ENCODE results near the gene KIF13A. TPM values are rescaled to one million over a fixed set of nuclear protein-coding genes. Genes with fewer than 3 reads are reported as not detected.
"Not testable (repeated sequence)": the region's sequence is repeated elsewhere in the genome, so short reads cannot be mapped to it uniquely, and the experiment has no call there.

The KIF13A gene
- total RNA-seq, 5 donors from 2014 or later (not counting 1 experiment from before 2014, with no cell fraction given), result 0.55 to 2.0 (median 0.92) TPM

GRCh38 chr6:17858584-17858983 is 128.9 kb downstream of the KIF13A start:
- no peak for DNase-seq
- peaks cover 0 to 10% of the 10 kb centered on the region in 2 donors for H3K27me3 Mint-ChIP-seq
- Histone ChIP-seq H3K36me3 (ENCODE audit: control insufficient read depth in 2 of 2, extremely low read depth in 1 of 2, insufficient read depth in 1 of 2, low read length in 1 of 2) (no peaks in the 10 kb centered on the region), H3K4me3 (ENCODE audit: control insufficient read depth in 1 of 2, extremely low read depth in 1 of 2, low read length in 1 of 2) (no peak overlapping the region), H3K9me3 (no peaks in the 10 kb centered on the region), H3K27ac (ENCODE audit: low read length) (no peak overlapping the region), H3K27me3 (replicated peaks in 1 of 2; ENCODE audit: control insufficient read depth in 2 of 2, extremely low read depth in 1 of 2, insufficient read depth in 2 of 2, low read length in 1 of 2) (peaks cover 0 to 3% of the 10 kb centered on the region in 2 experiments), H3K4me1 (ENCODE audit: control insufficient read depth in 1 of 2, extremely low read depth in 1 of 2, insufficient read depth in 2 of 2, low read length in 2 of 2) (no peaks in the 10 kb centered on the region)
- CTCF ChIA-PET, result no interaction called here
- H3K36me3 Mint-ChIP-seq, result no peaks in the 10 kb centered on the region
- no peak overlapping the region for H3K4me3 Mint-ChIP-seq
- POLR2A ChIA-PET, result no interaction called here
- H3K9me3 Mint-ChIP-seq, result no peaks in the 10 kb centered on the region
- no peak overlapping the region for H3K27ac Mint-ChIP-seq
- ATAC-seq (replicated peaks in 1 of 4), result no peak
- H3K4me1 Mint-ChIP-seq, result no peaks in the 10 kb centered on the region

- CTCF ChIA-PET; H3K4me1 ChIP-seq (ENCODE audit: control insufficient read depth in 1 of 2, extremely low read depth in 1 of 2, insufficient read depth in 2 of 2, low read length in 2 of 2); POLR2A ChIA-PET; H3K4me3 Mint-ChIP-seq; H3K27ac Mint-ChIP-seq; H3K4me1 Mint-ChIP-seq; H3K36me3 ChIP-seq (ENCODE audit: control insufficient read depth in 2 of 2, extremely low read depth in 1 of 2, insufficient read depth in 1 of 2, low read length in 1 of 2); H3K27me3 ChIP-seq (replicated peaks in 1 of 2; ENCODE audit: control insufficient read depth in 2 of 2, extremely low read depth in 1 of 2, insufficient read depth in 2 of 2, low read length in 1 of 2); ATAC-seq (replicated peaks in 1 of 4); H3K9me3 Mint-ChIP-seq; H3K9me3 ChIP-seq; H3K27ac ChIP-seq (ENCODE audit: low read length); H3K4me3 ChIP-seq (ENCODE audit: control insufficient read depth in 1 of 2, extremely low read depth in 1 of 2, low read length in 1 of 2); H3K36me3 Mint-ChIP-seq; DNase-seq; H3K27me3 Mint-ChIP-seq: not testable (repeated sequence)
- 83% methylated on average over 2 of the region's 7 CpGs for WGBS (ENCODE audit: insufficient coverage)
Measured at GRCh38 chr6:17857188-17857587, 130.2 kb downstream of the KIF13A start.

- ChIA-PET POLR2A (no interaction called here), CTCF (no interaction called here)
- Mint-ChIP-seq H3K36me3 (no peaks in the 10 kb centered on the region), H3K27me3 (peaks cover 0 to 2% of the 10 kb centered on the region in 2 donors), H3K27ac (no peak overlapping the region), H3K4me3 (no peak overlapping the region), H3K4me1 (no peaks in the 10 kb centered on the region), H3K9me3 (no peaks in the 10 kb centered on the region)
- WGBS (ENCODE audit: insufficient coverage), result 100% methylated on average over 1 of the region's 3 CpGs
- H3K4me1 ChIP-seq (ENCODE audit: control insufficient read depth in 1 of 2, extremely low read depth in 1 of 2, insufficient read depth in 2 of 2, low read length in 2 of 2), result no peaks in the 10 kb centered on the region
- H3K27me3 ChIP-seq (replicated peaks in 1 of 2; ENCODE audit: control insufficient read depth in 2 of 2, extremely low read depth in 1 of 2, insufficient read depth in 2 of 2, low read length in 1 of 2), result no peaks in the 10 kb centered on the region
- no peak for DNase-seq
- no peaks in the 10 kb centered on the region for H3K9me3 ChIP-seq
- H3K27ac ChIP-seq (ENCODE audit: low read length), result no peak overlapping the region
- no peak for ATAC-seq (replicated peaks in 1 of 4)
- H3K4me3 ChIP-seq (ENCODE audit: control insufficient read depth in 1 of 2, extremely low read depth in 1 of 2, low read length in 1 of 2), result no peak overlapping the region
- no peaks in the 10 kb centered on the region for H3K36me3 ChIP-seq (ENCODE audit: control insufficient read depth in 2 of 2, extremely low read depth in 1 of 2, insufficient read depth in 1 of 2, low read length in 1 of 2)
Measured at GRCh38 chr6:17856306-17856705, 131.1 kb downstream of the KIF13A start.

- POLR2A ChIA-PET, result interaction anchor here in 1 of 2 donors (0.6 kb wide), 1 partner anchor 50 kb away, joined by 3 read pairs; no protein-coding TSS in a partner anchor
- Mint-ChIP-seq H3K27ac (no peak overlapping the region), H3K27me3 (peaks cover 0 to 6% of the 10 kb centered on the region in 2 donors), H3K4me1 (no peaks in the 10 kb centered on the region), H3K4me3 (no peak overlapping the region), H3K9me3 (no peaks in the 10 kb centered on the region), H3K36me3 (no peaks in the 10 kb centered on the region)
- H3K9me3 ChIP-seq, result no peaks in the 10 kb centered on the region
- ATAC-seq (replicated peaks in 1 of 4) (no peak), DNase-seq (no peak)
- CTCF ChIA-PET, result interaction anchor here in 1 of 2 donors (0.7 kb wide), 1 partner anchor 172 kb away, joined by 3 read pairs; no protein-coding TSS in a partner anchor
- WGBS (ENCODE audit: insufficient coverage), result no CpG with 5 or more reads among the region's 2 CpGs
- no peaks in the 10 kb centered on the region for H3K36me3 ChIP-seq (ENCODE audit: control insufficient read depth in 2 of 2, extremely low read depth in 1 of 2, insufficient read depth in 1 of 2, low read length in 1 of 2)
- H3K4me3 ChIP-seq (ENCODE audit: control insufficient read depth in 1 of 2, extremely low read depth in 1 of 2, low read length in 1 of 2), result no peak overlapping the region
- H3K4me1 ChIP-seq (ENCODE audit: control insufficient read depth in 1 of 2, extremely low read depth in 1 of 2, insufficient read depth in 2 of 2, low read length in 2 of 2), result no peaks in the 10 kb centered on the region
- H3K27me3 ChIP-seq (replicated peaks in 1 of 2; ENCODE audit: control insufficient read depth in 2 of 2, extremely low read depth in 1 of 2, insufficient read depth in 2 of 2, low read length in 1 of 2), result no peaks in the 10 kb centered on the region
- H3K27ac ChIP-seq (ENCODE audit: low read length), result no peak overlapping the region
Measured at GRCh38 chr6:17855381-17855780, 132.1 kb downstream of the KIF13A start.

GRCh38 chr6:17853533-17853932 is 133.9 kb downstream of the KIF13A start:
- CTCF ChIA-PET, result no interaction called here
- WGBS (ENCODE audit: insufficient coverage), result no CpG with 5 or more reads among the region's 2 CpGs
- H3K27ac ChIP-seq (ENCODE audit: low read length), result no peak overlapping the region

GRCh38 chr6:17851720-17852161 is 135.7 kb downstream of the KIF13A start:
- Mint-ChIP-seq H3K36me3 (no peaks in the 10 kb centered on the region), H3K27ac (no peak overlapping the region), H3K4me3 (no peak overlapping the region), H3K9me3 (no peaks in the 10 kb centered on the region), H3K27me3 (peaks cover 10 to 13% of the 10 kb centered on the region in 2 donors), H3K4me1 (no peaks in the 10 kb centered on the region)
- ChIA-PET POLR2A (no interaction called here), CTCF (interaction anchor here in 1 of 2 donors (0.6 kb wide), 1 partner anchor 101 kb away, joined by 4 read pairs; no protein-coding TSS in a partner anchor)
- no peak overlapping the region for H3K4me3 ChIP-seq (ENCODE audit: control insufficient read depth in 1 of 2, extremely low read depth in 1 of 2, low read length in 1 of 2)
- H3K9me3 ChIP-seq, result no peaks in the 10 kb centered on the region
- no peaks in the 10 kb centered on the region for H3K27me3 ChIP-seq (replicated peaks in 1 of 2; ENCODE audit: control insufficient read depth in 2 of 2, extremely low read depth in 1 of 2, insufficient read depth in 2 of 2, low read length in 1 of 2)
- no peaks in the 10 kb centered on the region for H3K4me1 ChIP-seq (ENCODE audit: control insufficient read depth in 1 of 2, extremely low read depth in 1 of 2, insufficient read depth in 2 of 2, low read length in 2 of 2)
- DNase-seq, result no peak
- no CpG with 5 or more reads among the region's 4 CpGs for WGBS (ENCODE audit: insufficient coverage)
- H3K36me3 ChIP-seq (ENCODE audit: control insufficient read depth in 2 of 2, extremely low read depth in 1 of 2, insufficient read depth in 1 of 2, low read length in 1 of 2), result no peaks in the 10 kb centered on the region
- no peak overlapping the region for H3K27ac ChIP-seq (ENCODE audit: low read length)
- ATAC-seq (replicated peaks in 1 of 4), result no peak

More at GRCh38 chr6:17853533-17853932, 133.9 kb downstream of the KIF13A start:
- H3K4me3 Mint-ChIP-seq, result no peak overlapping the region
- H3K27me3 Mint-ChIP-seq, result peaks cover 6 to 15% of the 10 kb centered on the region in 2 donors
- POLR2A ChIA-PET, result no interaction called here
- DNase-seq (no peak), ATAC-seq (replicated peaks in 1 of 4) (no peak)
- Histone ChIP-seq H3K4me1 (ENCODE audit: control insufficient read depth in 1 of 2, extremely low read depth in 1 of 2, insufficient read depth in 2 of 2, low read length in 2 of 2) (no peaks in the 10 kb centered on the region), H3K4me3 (ENCODE audit: control insufficient read depth in 1 of 2, extremely low read depth in 1 of 2, low read length in 1 of 2) (no peak overlapping the region), H3K36me3 (ENCODE audit: control insufficient read depth in 2 of 2, extremely low read depth in 1 of 2, insufficient read depth in 1 of 2, low read length in 1 of 2) (no peaks in the 10 kb centered on the region), H3K9me3 (no peaks in the 10 kb centered on the region), H3K27me3 (replicated peaks in 1 of 2; ENCODE audit: control insufficient read depth in 2 of 2, extremely low read depth in 1 of 2, insufficient read depth in 2 of 2, low read length in 1 of 2) (no peaks in the 10 kb centered on the region)
- no peaks in the 10 kb centered on the region for H3K9me3 Mint-ChIP-seq
- H3K4me1 Mint-ChIP-seq, result no peaks in the 10 kb centered on the region
- H3K27ac Mint-ChIP-seq, result no peak overlapping the region
- no peaks in the 10 kb centered on the region for H3K36me3 Mint-ChIP-seq

Measured in T-cell (primary cell).